ENCODE results near the gene SFN.

SFN gene

DNA sequence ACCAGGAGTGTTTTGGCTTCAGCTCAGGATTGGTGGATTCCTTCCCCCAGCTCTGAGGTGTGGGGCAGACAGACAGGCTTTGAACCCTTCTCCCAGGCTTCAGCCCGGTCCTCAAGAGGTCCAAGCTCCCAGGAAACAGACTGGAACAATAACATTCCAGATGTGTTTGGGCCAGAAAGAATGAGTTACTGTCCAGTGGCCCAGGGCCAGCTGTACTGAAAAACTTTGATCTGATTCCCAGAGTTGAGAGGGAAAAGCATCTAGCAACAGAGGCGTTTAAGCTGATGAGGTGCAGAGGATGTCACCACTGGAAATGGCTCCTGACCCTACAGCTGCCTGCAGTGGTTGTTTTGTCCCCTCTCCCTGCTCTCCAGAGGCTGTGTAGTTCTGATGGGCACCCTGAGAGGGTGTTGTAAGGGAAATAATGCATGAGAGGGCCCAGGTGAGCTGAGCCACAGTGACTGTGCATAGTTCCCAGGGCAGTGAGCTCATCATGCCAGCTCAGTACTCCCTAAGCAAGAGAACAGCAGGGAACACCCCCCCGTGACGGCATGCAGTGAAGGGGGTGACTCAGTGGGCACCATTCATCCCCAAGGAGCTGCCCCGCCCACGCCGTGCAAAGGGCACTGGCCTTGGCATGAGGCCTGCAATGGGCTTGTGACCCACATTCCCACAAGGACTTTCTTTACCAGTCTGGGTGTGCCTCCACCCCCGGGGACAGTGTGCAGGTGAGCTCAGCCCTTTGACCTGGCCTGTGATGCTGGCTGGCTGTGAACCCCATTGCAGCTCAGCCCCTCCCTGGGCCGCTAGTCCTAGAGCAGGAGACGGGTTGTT lies 13.8 kb upstream of the SFN start:
- Histone ChIP-seq H3K27ac (peak overlapping the region; percentile 58), H3K4me3 (ENCODE audit: low read depth, low read length) (no peak overlapping the region), H3K27me3 (replicated peaks) (no peaks in the 10 kb centered on the region), H3K36me3 (replicated peaks) (peaks cover 39% of the 10 kb centered on the region)
- DNase-seq: peak; percentile 63
- in situ Hi-C loops (cut with HindIII; ENCODE audit: low pct_ligation_motif_present, low sequenced_read_pairs): no loop called here
- TF ChIP-seq, protein P1, sequence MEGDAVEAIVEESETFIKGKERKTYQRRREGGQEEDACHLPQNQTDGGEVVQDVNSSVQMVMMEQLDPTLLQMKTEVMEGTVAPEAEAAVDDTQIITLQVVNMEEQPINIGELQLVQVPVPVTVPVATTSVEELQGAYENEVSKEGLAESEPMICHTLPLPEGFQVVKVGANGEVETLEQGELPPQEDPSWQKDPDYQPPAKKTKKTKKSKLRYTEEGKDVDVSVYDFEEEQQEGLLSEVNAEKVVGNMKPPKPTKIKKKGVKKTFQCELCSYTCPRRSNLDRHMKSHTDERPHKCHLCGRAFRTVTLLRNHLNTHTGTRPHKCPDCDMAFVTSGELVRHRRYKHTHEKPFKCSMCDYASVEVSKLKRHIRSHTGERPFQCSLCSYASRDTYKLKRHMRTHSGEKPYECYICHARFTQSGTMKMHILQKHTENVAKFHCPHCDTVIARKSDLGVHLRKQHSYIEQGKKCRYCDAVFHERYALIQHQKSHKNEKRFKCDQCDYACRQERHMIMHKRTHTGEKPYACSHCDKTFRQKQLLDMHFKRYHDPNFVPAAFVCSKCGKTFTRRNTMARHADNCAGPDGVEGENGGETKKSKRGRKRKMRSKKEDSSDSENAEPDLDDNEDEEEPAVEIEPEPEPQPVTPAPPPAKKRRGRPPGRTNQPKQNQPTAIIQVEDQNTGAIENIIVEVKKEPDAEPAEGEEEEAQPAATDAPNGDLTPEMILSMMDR (IDR thresholded peaks at IDR 0.05; ENCODE audit: low read depth, low read length, missing control alignments): no peak

DNA sequence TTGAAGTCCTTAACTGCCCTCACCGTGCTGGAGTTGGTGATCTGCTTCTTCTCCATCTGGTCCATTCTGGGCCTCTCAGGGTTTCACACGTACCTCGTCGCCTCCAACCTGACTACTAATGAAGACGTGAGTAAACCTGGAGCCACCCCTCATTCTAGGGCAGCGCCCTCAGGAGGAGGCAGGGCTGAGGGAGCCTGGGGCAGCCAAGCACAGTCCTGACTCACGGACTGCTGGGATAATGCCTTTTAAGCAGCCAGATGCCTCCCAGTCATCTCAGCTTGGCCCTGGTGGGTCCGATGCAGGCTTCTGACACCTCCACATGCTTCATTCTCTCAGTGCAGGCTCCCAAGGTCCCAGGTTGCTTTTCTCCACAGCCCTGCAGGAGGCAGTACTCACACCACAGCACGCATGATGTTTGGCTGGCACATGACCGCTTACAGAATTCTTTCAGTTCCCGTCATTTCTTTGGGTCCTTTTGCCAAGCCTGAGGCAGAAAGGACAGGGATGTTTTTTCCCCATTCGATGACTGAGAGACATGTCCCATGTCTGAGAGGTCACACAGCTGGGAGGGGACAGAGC lies 11.8 kb upstream of the SFN start:
- H3K27ac ChIP-seq: no peak overlapping the region
- H3K36me3 ChIP-seq (replicated peaks): peaks cover 47% of the 10 kb centered on the region
- H3K4me3 ChIP-seq (ENCODE audit: low read depth, low read length): no peak overlapping the region
- H3K27me3 ChIP-seq (replicated peaks): no peaks in the 10 kb centered on the region
- in situ Hi-C loops (cut with HindIII; ENCODE audit: low pct_ligation_motif_present, low sequenced_read_pairs): no loop called here
- no peak for DNase-seq
- TF ChIP-seq, protein P1 (IDR thresholded peaks at IDR 0.05; ENCODE audit: low read depth, low read length, missing control alignments): peak; percentile 39

DNA sequence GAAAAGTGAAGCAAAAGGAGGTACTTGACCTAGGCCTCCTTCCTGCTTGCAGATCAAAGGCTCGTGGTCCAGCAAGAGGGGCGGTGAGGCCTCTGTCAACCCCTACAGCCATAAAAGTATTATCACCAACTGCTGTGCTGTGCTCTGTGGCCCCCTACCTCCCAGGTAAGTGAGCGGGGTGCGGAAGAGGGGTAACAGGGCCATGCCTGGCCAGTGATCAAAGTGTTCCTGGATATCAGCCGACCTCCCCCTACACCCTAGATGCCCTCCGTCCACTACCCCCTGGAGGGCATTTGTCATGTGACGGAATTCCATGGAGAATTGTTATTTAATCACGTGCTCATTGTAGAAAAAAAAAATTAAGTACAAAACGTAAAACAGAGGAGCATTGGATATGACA lies 10.2 kb upstream of the SFN start:
- Histone ChIP-seq H3K4me3 (ENCODE audit: low read depth, low read length) (no peak overlapping the region), H3K36me3 (replicated peaks) (peaks cover 43% of the 10 kb centered on the region), H3K27me3 (replicated peaks) (no peaks in the 10 kb centered on the region), H3K27ac (no peak overlapping the region)
- in situ Hi-C loops (cut with HindIII; ENCODE audit: low pct_ligation_motif_present, low sequenced_read_pairs): no loop called here
- no peak for DNase-seq
- TF ChIP-seq, protein P1 (IDR thresholded peaks at IDR 0.05; ENCODE audit: low read depth, low read length, missing control alignments): no peak

DNA sequence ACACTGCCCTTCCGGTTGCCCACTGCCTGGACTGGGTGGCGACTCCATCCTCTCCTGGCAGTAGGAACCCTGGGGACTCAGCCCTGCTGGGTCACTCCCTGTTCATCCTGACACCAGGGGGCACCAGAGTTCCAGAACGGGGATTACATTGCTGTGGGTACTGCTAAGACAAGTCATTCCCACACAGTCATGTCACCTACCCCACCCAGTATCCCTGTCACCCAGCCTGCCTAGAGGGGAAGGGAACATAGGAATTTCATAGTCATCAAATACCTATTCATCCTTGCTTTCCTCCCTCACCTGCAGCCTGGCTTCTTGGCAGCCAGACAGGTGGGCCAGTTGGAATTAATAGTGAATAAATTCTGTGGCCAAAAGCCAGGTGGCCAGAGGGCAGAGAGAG lies 9.8 kb upstream of the SFN start:
- peak; percentile 80 for DNase-seq
- Histone ChIP-seq H3K27ac (no peak overlapping the region), H3K4me3 (ENCODE audit: low read depth, low read length) (no peak overlapping the region), H3K36me3 (replicated peaks) (peaks cover 43% of the 10 kb centered on the region), H3K27me3 (replicated peaks) (no peaks in the 10 kb centered on the region)
- in situ Hi-C loops (cut with HindIII; ENCODE audit: low pct_ligation_motif_present, low sequenced_read_pairs): no loop called here
- TF ChIP-seq, protein P1 (IDR thresholded peaks at IDR 0.05; ENCODE audit: low read depth, low read length, missing control alignments): peak; percentile 94

DNA sequence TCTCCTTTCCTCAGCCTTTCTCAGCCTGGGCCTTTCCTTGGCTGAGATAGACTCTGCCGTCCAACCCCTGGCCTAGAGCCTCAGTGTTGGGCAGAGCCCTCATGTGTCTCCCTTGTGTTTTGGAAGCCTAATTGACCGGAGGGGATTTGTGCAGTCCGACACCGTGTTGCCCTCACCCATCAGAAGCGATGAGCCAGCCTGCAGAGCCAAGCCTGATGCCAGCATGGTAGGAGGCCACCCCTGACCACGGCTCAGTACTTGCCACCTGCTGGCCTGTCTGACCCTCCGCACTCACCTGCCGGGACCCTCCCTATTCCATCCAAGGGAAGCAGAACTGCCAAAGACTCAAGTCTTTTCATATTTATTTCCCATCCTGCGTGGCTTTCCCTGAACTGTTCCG lies 9.3 kb upstream of the SFN start:
- H3K4me3 ChIP-seq (ENCODE audit: low read depth, low read length): no peak overlapping the region
- H3K27ac ChIP-seq: no peak overlapping the region
- in situ Hi-C loops (cut with HindIII; ENCODE audit: low pct_ligation_motif_present, low sequenced_read_pairs): no loop called here
- TF ChIP-seq, protein P1 (IDR thresholded peaks at IDR 0.05; ENCODE audit: low read depth, low read length, missing control alignments): no peak
- peaks cover 41% of the 10 kb centered on the region for H3K36me3 ChIP-seq (replicated peaks)
- DNase-seq: no peak
- H3K27me3 ChIP-seq (replicated peaks): no peaks in the 10 kb centered on the region

All from brain microvascular endothelial cell (primary cell).